GM18951 (cell line): ENCODE data around the gene ERCC6L2.

Experiments used
- POLR2A ChIP-seq: IDR thresholded peaks from 4 replicates; pipeline ENCODE4 v1.6.1; 2011; ENCODE audit warnings: mild to moderate bottlenecking; ENCODE audit not compliant: insufficient read length, insufficient read depth; ENCODE audit errors: extremely low read depth
- in situ Hi-C: fragments of 300-500 bp; cut with MboI; formaldehyde crosslinking; loops from one replicate; pipeline ENCODE4 v1.12.0; 2022; ENCODE audit warnings: low sequenced_read_pairs, mixed read lengths, inconsistent platforms; ENCODE audit not compliant: unreplicated experiment

Gene ERCC6L2

GRCh38 chr9:95852059-95853032 lies 23.1 kb upstream of the ERCC6L2 start:
- in situ Hi-C loops = no loop called here
- TF ChIP-seq POLR2A = no peak

DNA sequence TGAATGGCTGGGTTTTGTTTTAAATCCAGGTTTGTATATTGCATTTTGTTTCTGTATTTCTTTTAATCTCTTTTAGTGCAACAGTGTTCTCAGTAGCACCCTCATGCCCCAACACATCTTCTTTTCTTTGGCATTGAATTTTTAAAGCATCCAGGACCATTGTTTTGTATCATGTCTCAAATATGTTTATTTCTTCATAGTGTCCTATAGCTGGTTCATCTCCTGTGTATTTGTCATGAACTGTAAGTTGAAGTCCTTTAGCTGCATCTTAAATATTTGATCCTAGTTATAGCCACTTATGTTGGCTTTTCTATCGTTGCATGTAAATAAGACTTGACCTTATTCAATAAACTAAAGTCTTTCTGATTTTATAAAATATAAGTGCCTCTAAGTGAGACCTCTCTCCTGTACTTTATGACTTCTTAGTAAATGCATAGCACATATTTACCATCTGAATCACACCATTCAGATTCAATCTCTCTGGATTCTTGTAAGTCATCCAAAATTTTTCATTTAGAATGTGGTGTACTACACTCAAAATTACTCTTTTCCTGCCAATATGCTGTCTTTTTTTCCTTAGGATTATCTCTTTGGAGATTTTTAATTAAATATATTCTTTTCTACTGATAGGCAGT lies 21.0 kb upstream of the ERCC6L2 start:
- no peak for TF ChIP-seq POLR2A
- in situ Hi-C loops = no loop called here

- TF ChIP-seq POLR2A = no peak
- in situ Hi-C loops = no loop called here
Observed at GRCh38 chr9:95855961-95856360, 19.5 kb upstream of the ERCC6L2 start.

DNA sequence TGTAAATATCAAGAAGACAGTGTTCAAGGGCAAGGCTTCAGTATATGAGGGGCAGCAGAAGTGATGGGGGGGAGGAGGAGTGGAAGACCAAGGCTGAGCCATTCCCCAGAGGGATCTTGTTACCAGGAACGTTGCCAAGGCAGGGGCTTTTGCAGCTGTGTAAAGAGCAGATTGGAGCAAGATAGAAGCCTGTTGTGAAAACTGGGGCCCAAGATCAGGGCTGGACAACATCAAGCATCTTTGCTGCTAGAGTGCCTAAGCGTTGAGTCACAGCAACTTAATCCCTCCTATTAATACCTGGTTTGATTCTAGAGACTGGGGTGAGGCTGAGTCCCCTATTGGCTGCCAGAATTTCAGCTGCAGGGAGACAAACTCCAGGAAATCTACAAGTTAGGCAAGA lies 18.4 kb upstream of the ERCC6L2 start:
- no peak for TF ChIP-seq POLR2A
- in situ Hi-C loops = no loop called here

GRCh38 chr9:95857896-95858295 lies 17.6 kb upstream of the ERCC6L2 start:
- in situ Hi-C loops = no loop called here
- no peak for TF ChIP-seq POLR2A

GRCh38 chr9:95862343-95862742 lies 13.1 kb upstream of the ERCC6L2 start:
- in situ Hi-C loops = no loop called here
- TF ChIP-seq POLR2A = no peak

- in situ Hi-C loops = no loop called here
- no peak for TF ChIP-seq POLR2A
Observed at GRCh38 chr9:95864852-95865580, 10.5 kb upstream of the ERCC6L2 start.

GRCh38 chr9:95870352-95870751 lies 5.1 kb upstream of the ERCC6L2 start:
- TF ChIP-seq POLR2A = no peak
- in situ Hi-C loops = no loop called here

DNA sequence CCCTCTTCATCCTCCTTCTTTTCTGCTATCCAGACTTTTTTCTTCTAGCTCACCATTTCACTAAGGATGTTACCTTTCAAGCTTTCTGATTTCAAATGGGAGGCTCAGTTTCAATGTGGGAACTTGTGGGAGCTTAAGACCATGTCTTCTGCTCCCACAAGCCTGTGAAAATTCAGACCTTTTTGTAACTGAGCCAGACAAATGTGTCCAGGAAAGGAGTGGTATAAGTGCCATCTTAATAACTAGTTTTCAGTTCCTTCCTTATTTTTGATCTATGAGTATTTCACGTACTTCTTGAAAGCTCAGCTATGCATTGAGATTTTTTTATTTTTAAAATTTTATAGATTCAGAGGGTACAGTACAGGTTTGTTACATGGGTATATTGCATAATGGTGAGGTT lies 4.6 kb upstream of the ERCC6L2 start:
- in situ Hi-C loops = no loop called here
- no peak for TF ChIP-seq POLR2A

DNA sequence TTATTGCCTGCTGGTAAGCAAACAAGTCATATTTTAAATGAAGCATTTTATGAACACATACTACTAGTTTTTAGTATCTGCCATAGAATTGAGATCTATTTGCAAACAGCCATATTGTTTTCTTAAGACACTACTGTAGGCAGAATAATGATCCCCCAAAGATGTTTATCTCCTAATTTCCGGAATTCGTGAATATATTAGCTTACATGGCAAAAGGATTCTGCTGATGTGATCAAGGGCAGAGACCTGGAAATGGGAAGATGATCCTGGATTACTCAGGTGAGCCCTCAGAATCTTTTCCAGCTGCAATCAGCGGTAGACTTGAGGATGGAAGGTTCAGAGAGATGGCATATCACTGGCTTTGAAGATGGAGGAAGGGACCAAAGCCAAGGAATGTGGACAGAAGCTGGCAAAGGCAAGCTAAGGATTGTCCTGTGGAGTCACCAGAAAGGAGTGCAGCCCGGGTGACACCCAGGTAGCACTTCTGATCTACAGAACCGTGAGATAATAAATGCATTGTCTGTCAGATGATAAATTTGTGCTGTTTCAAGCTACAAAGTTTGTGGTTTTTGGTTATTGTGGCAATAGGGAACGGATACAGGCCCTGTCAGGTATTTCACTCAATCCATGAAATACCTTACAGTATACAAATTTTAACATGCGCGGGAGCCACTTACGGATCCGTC lies 1.0 kb upstream of the ERCC6L2 start:
- in situ Hi-C loops = no loop called here
- TF ChIP-seq POLR2A = no peak

GRCh38 chr9:95874989-95875304 lies 544 bp upstream of the ERCC6L2 start:
- TF ChIP-seq POLR2A = no peak
- in situ Hi-C loops = no loop called here

GRCh38 chr9:95876138-95876444 lies 600 bp downstream of the ERCC6L2 start:
- no peak for TF ChIP-seq POLR2A
- in situ Hi-C loops = no loop called here

- in situ Hi-C loops = no loop called here
- no peak for TF ChIP-seq POLR2A
Observed at GRCh38 chr9:95876595-95876994, 1.1 kb downstream of the ERCC6L2 start.
